ENCODE measurements around the gene LINGO3. TPM values are rescaled to one million over a fixed set of nuclear protein-coding genes. Genes with fewer than 3 reads are reported as not detected.
"Not testable (repeated sequence)": the region's sequence is repeated elsewhere in the genome, so short reads cannot be mapped to it uniquely, and the experiment has no call there.

Gene LINGO3
- total RNA-seq, 1 donor from 2014 or later = 0.23 TPM

DNA sequence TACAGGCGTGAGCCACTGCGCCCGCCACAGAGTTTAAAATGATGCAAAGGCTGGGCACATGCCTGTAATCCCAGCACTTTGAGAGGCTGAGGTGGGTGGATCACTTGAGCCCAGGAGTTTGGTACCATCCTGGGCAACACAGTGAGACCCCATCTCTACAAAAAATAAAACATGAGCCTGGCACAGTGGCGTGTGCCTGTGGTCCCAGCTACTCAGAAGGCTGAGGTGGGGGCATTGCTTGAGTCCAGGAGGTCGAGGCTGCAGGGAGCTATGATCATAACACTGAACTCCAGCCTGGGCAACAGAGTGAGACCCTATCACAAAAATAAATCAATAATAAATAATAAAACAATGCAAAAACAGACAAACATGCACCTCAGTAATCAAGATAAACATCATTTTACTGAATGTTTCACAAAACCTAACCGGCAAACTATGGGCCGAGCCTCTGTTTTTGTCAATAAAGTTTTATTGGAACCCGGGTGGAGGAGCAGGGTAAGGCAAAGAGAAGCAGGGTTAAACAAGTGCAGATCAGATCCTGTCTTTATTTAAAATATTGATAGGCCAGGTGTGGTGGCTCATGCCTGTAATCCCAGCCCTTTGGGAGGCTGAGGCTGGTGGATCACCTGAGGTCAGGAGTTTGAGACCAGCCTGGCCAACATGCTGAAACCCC, 24.0 kb downstream of the LINGO3 start:
- intact Hi-C loops (cut with micrococcal nuclease) = no loop called here

DNA sequence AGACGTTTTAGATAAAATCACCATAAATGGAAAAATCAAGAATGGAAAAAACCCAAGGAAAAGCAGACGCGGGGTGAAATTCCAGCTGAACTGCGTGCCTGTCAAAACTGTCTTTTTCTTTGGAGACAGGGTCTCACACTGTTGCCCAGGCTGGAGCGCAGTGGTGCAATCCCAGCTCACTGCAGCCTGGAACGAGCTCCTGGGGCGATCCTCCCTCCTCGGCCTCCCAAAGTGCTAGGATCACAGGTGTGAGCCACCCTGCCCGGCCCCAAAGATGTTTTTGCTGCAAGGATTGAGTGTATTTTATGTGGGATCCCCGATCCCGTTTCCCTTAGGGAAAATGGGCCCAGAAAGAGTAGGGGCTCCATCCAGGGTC, 25.1 kb downstream of the LINGO3 start:
- intact Hi-C loops (cut with micrococcal nuclease) = no loop called here

DNA sequence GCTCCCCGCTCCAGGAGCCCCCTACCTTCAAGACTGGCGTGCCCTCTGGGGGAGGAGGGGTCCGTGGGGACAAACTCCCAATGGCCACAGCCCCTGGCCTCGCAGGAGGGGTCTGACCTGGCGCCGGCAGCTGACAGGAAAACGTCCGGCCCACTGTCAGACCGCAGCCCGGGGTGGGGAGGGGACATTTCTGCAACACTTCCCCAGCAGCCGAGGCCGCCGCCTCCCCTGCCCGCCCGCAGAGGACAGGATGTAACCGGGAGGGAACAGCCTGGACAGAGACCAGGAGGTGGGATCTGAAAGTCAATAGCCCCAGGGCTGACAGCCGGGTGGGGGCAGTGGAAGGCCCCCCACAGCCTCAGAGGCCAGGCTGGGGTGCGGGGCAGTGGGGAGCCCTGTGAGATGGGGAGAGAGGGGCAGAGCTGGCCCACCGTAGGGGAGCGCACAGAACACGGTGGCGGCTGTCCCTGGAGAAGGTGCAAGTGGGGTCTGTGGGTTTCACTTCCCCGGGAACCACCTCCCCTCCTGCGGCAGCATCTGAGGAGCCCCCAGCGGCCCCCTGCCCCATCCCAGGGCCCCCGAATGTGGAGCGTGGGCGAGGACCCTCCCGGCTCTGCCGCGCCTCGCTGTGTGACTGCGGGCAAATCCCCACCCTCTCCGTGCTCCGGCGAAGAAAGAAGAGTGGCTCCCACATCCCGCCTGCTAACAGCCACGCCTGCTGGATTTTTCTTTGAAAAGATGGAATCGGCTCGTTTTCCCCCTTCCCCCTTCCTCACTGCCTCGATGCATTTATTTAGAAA, 25.7 kb downstream of the LINGO3 start, which contains the start of gene PEAK3:
Gene PEAK3 (minus strand): TSS at position 114 of the 800 bp plus-strand sequence. CDS start 1,244 bp downstream, outside the sequence.
- intact Hi-C loops (cut with micrococcal nuclease) = no loop called here

DNA sequence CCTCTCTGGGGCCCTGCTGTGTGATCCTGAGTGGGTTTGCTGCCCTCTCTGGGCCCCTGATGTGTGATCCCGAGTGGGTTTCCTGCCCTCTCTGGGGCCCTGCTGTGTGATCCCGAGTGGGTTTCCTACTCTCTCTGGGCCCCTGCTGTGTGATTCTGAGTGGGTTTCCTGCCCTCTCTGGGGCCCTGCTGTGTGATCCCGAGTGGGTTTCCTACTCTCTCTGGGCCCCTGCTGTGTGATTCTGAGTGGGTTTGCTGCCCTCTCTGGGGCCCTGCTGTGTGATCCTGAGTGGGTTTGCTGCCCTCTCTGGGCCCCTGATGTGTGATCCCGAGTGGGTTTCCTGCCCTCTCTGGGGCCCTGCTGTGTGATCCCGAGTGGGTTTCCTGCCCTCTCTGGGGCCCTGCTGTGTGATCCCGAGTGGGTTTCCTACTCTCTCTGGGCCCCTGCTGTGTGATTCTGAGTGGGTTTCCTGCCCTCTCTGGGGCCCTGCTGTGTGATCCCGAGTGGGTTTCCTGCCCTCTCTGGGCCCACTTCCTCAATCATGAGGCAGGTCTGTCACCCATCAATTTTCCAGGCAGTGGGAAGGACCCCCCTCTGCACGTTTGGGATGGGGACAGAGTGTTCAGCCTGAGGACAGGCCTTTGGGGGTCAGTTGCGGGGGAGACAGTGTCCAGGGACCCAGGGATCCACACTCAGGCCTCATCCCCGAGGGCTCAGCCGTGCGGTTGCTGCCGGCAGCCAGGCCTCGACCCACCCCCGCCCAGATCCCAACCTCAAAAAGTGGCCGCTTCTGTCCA, 26.5 kb downstream of the LINGO3 start:
- intact Hi-C loops (cut with micrococcal nuclease) = not testable (repeated sequence)

- intact Hi-C loops (cut with micrococcal nuclease) = no loop called here
These were observed 27.2 kb downstream of the LINGO3 start for GRCh38 chr19:2280633-2281264.

- intact Hi-C loops (cut with micrococcal nuclease) = loop anchor here (10.0 kb wide), 1 partner anchor 336 kb away; no protein-coding TSS in a partner anchor
These were observed 29.3 kb downstream of the LINGO3 start for GRCh38 chr19:2278459-2279158.

DNA sequence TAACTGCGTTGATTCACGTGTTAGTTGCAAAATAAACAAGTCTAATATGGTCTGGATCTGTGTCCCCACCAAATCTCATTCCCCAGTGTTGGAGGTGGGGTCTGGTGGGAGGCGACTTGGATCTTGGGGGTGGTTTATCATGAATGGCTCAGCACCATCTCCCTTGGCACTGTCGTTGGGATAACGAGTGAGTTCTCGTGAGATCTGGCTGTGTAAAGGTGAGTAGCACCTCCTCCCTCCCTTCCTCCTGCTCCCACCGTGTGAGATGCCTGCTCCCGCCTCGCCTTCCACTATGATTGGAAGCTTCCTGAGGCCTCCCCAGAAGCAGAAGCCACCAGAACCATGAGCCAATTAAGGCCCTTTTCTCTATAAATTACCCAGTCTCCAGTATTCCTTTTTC, 30.8 kb downstream of the LINGO3 start:
- intact Hi-C loops (cut with micrococcal nuclease) = loop anchor here (10.0 kb wide), 1 partner anchor 338 kb away; no protein-coding TSS in a partner anchor

- intact Hi-C loops (cut with micrococcal nuclease) = loop anchor here (10.0 kb wide), 1 partner anchor 338 kb away; no protein-coding TSS in a partner anchor
These were observed 31.4 kb downstream of the LINGO3 start for GRCh38 chr19:2276429-2276986.

DNA sequence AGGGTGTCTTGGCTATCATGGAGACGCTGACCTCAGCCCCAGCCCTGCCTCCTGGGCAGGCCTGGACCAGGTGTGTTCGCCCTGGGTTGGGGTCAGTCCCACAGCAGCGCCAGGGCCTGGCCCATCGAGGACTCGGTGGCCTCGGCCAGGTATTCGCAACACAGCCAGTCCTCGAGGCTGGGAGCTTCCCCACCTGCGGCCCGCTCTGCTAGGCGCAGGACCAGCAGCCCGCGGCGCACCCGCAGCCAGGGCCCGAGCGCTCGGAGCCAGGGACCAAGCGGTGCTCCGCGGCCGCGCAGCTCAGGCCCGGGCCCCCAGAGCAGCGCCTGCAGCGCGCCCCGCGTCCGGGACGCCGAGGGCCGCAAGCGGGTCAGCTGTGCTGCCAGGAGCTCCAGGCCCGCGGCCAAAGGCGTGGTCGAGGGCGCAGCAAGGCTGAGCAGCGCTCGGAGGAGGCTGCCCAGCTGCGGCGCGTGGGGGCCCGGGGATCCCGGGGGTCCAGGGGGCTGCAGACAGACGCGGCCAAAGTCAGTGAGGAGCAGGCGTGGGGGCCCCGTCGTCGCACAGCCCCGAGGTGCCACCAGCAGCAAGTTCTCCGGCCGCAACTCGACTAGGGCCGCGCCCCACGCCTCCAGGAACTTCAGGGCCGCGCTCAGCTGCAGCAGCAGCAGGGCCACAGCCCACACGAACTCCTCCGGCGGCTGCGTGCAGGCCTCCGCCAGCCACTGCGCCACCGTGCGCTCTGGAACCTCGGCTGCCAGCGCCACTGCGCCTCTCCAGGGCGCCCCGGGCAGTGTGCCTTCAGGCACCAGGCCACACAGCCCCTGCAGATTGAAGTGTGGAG, 32.1 kb downstream of the LINGO3 start:
- intact Hi-C loops (cut with micrococcal nuclease) = loop anchor here (10.0 kb wide), 1 partner anchor 339 kb away; no protein-coding TSS in a partner anchor

- intact Hi-C loops (cut with micrococcal nuclease) = loop anchor here (5.0 to 10.0 kb wide), 4 partner anchors 117 to 340 kb away; partner anchors contain the start of genes AP3D1, IZUMO4 and MOB3A
These were observed 32.9 kb downstream of the LINGO3 start for GRCh38 chr19:2274931-2275535.

- intact Hi-C loops (cut with micrococcal nuclease) = loop anchor here (5.0 to 10.0 kb wide), 4 partner anchors 118 to 341 kb away; partner anchors contain the start of genes AP3D1, IZUMO4 and MOB3A
These were observed 33.7 kb downstream of the LINGO3 start for GRCh38 chr19:2274185-2274711.

- intact Hi-C loops (cut with micrococcal nuclease) = loop anchor here (1.0 to 10.0 kb wide), 5 partner anchors 37 to 341 kb away; partner anchors contain the start of genes AP3D1, IZUMO4, MOB3A and PLEKHJ1
These were observed 34.4 kb downstream of the LINGO3 start for GRCh38 chr19:2273356-2274184.

- intact Hi-C loops (cut with micrococcal nuclease) = loop anchor here (5.0 to 10.0 kb wide), 4 partner anchors 119 to 343 kb away; partner anchors contain the start of genes AP3D1, IZUMO4 and MOB3A
These were observed 36.5 kb downstream of the LINGO3 start for GRCh38 chr19:2271234-2272103.

GRCh38 chr19:2270423-2271233, 37.3 kb downstream of the LINGO3 start:
- intact Hi-C loops (cut with micrococcal nuclease) = loop anchor here (5.0 to 10.0 kb wide), 4 partner anchors 118 to 344 kb away; partner anchors contain the start of genes AP3D1, IZUMO4 and MOB3A

DNA sequence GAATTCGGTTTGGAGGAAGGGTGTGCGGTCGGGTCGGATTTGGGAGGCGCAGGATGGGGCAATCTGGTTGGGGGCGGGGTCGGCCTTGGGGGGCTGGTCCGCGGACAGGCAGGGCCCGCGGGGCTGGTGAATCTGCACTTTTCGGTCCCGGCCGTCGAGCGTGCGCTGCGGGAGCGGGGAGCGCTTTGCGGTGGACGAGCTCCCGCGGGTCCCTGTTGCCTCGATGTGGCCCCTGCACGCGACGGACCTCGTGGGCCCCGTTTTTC, 37.9 kb downstream of the LINGO3 start:
- intact Hi-C loops (cut with micrococcal nuclease) = loop anchor here (5.0 to 10.0 kb wide), 4 partner anchors 118 to 345 kb away; partner anchors contain the start of genes AP3D1, IZUMO4 and MOB3A

Measured in T-helper 2 cell treated with Interferon-gamma antibody and Interleukin-4, amounts not matched to agents 100 ng/mL and 5 ng/mL, for 36 hours (primary cell).